Suppressor macrophage (primary cell): ENCODE measurements around the gene ALG12.
"Not testable (repeated sequence)": the region's sequence is repeated elsewhere in the genome, so short reads cannot be mapped to it uniquely, and the experiment has no call there.

Experiments used
- DNase-seq, 4 experiments: peaks; one replicate each; pipeline ENCODE4 v3.0.0-alpha.2; 2020 to 2022

ALG12 gene

GRCh38 chr22:49865156-49865555 is 53.1 kb downstream of the ALG12 start:
- no peak for DNase-seq

GRCh38 chr22:49863931-49864330 is 54.3 kb downstream of the ALG12 start:
- no peak for DNase-seq

GRCh38 chr22:49862496-49862776 is 55.8 kb downstream of the ALG12 start:
- DNase-seq: peak; percentile 19 to 70 (median 54)

- peak in 3 of 4 experiments; percentile 39 to 53 (median 49) for DNase-seq
These were observed 56.4 kb downstream of the ALG12 start for GRCh38 chr22:49861642-49862495.

- DNase-seq: no peak
These were observed 59.4 kb downstream of the ALG12 start for GRCh38 chr22:49858827-49859226.

- DNase-seq: no peak
These were observed 61.2 kb downstream of the ALG12 start for GRCh38 chr22:49856766-49857618.

GRCh38 chr22:49856343-49856742 is 61.9 kb downstream of the ALG12 start:
- DNase-seq: no peak

- DNase-seq: peak in 1 of 4 experiments; percentile 41
These were observed 62.9 kb downstream of the ALG12 start for GRCh38 chr22:49855251-49855911.

GRCh38 chr22:49853981-49854831 is 64.0 kb downstream of the ALG12 start:
- peak; percentile 42 to 65 (median 63) for DNase-seq

- peak; percentile 99 to 100 (median 100) for DNase-seq
These were observed 65.0 kb downstream of the ALG12 start, which contains the start of gene ZBED4 for GRCh38 chr22:49852898-49853894. ZBED4 (plus strand) TSS chr22:49853844; CDS start chr22:49883663, 29,819 bp downstream.

GRCh38 chr22:49852568-49852897 is 65.7 kb downstream of the ALG12 start:
- DNase-seq: not testable (repeated sequence)

GRCh38 chr22:49850959-49851802 is 67.1 kb downstream of the ALG12 start:
- DNase-seq: no peak
